Uterus (tissue), 4 donors: ENCODE measurements around the gene HTRA1. TPM values are rescaled to one million over a fixed set of nuclear protein-coding genes. Genes with fewer than 3 reads are reported as not detected.
A peak's percentile ranks its signal among the peaks of the same experiment; 100 is the strongest.

Experiments
- DNase-seq, 2 donors: peaks; one replicate each; pipeline ENCODE4 v3.0.0-alpha.2; 2019 to 2020
- H3K27ac ChIP-seq, 2 donors: fragments of 200-600 bp; sonication (generic); 1 replicate in 1 of 2; 2 replicates in 1 of 2; pipeline ENCODE4 v1.5.1; 2016 to 2018
- H3K27me3 ChIP-seq, 2 donors: fragments of 200-600 bp; sonication (generic); one replicate each; pipeline ENCODE4 v1.5.1; 2018 to 2019; ENCODE audit warnings: control low read depth in 1 of 2
- H3K36me3 ChIP-seq, 2 donors: fragments of 200-600 bp; sonication (generic); one replicate each; pipeline ENCODE4 v1.5.1; 2019; ENCODE audit warnings: control low read depth in 1 of 2
- H3K4me1 ChIP-seq, 2 donors: fragments of 200-600 bp; sonication (generic); one replicate each; pipeline ENCODE4 v1.5.1; 2018 to 2019; ENCODE audit warnings: control low read depth in 1 of 2
- H3K4me3 ChIP-seq, 2 donors: fragments of 200-600 bp; sonication (generic); 1 replicate in 1 of 2; 2 replicates in 1 of 2; pipeline ENCODE4 v1.5.1; 2018 to 2019; ENCODE audit warnings: mild to moderate bottlenecking in 1 of 2
- H3K9me3 ChIP-seq, 2 donors: fragments of 200-600 bp; sonication (generic); one replicate each; pipeline ENCODE4 v1.5.1; 2019; ENCODE audit warnings: control low read depth in 1 of 2
- POLR2A ChIP-seq, 2 donors: fragments of 450-650 bp; IDR thresholded peaks; one replicate each; pipeline ENCODE4 v1.6.1; 2016; ENCODE audit warnings: antibody characterized with exemption in 2 of 2, mild to moderate bottlenecking in 1 of 2, moderate library complexity in 1 of 2
- intact Hi-C: fragments of 100-400 bp; cut with DNase I; formaldehyde crosslinking; loops from one replicate; pipeline ENCODE4 v1.15.1; 2023; ENCODE audit warnings: low total_unique reads
- total RNA-seq, 4 donors: library from RNA; depleted of rRNA in 3 of 4; stranded (reverse); fragments of >200 nt in 3 of 4; gene quantifications; one replicate each; pipeline versions ENCODE4 v1.1.0 to v1.2.4, GENCODE V29; 2014 to 2023
- TF ChIP-seq, protein P1 (sequence below), 4 experiments: fragments of 200-600 bp in 2 of 4; fragments of 450-650 bp in 2 of 4; sonication (generic) in 2 of 4; IDR thresholded peaks; one replicate each; pipeline ENCODE4 v1.5.1; 2016 to 2019; ENCODE audit warnings: antibody characterized with exemption in 4 of 4, mild to moderate bottlenecking in 2 of 4, moderate library complexity in 1 of 4
- donor health status: DM: yes; HTN: yes; CAD: no.

The HTRA1 gene
- total RNA-seq, 4 donors from 2014 or later: 98.3 to 153 (median 142) TPM

DNA sequence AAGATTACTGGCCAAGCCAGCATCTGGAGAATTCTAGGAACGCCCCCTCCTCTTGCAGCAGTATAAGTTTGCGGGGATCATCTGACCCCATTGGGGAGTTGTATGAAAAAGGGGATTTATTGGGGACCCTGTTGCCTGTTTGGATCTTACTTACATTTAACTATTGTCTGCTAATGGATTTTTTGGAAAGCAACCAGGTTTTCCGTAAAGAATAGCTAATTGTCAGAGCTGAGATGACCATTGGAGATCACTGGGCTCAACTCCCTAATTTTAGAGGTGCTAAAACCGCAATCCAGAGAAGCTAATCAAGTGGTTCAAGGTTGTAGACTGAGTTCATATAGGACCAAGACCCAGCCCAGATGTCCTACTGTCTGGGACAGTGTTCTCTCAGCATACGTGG lies 38.8 kb downstream of the HTRA1 start:
- no peak for DNase-seq
- H3K4me1 ChIP-seq: peaks cover 0 to 10% of the 10 kb centered on the region in 2 donors
- no peaks in the 10 kb centered on the region for H3K27me3 ChIP-seq
- intact Hi-C loops: no loop called here
- no peak for TF ChIP-seq POLR2A (IDR thresholded peaks at IDR 0.05)
- TF ChIP-seq, protein P1, sequence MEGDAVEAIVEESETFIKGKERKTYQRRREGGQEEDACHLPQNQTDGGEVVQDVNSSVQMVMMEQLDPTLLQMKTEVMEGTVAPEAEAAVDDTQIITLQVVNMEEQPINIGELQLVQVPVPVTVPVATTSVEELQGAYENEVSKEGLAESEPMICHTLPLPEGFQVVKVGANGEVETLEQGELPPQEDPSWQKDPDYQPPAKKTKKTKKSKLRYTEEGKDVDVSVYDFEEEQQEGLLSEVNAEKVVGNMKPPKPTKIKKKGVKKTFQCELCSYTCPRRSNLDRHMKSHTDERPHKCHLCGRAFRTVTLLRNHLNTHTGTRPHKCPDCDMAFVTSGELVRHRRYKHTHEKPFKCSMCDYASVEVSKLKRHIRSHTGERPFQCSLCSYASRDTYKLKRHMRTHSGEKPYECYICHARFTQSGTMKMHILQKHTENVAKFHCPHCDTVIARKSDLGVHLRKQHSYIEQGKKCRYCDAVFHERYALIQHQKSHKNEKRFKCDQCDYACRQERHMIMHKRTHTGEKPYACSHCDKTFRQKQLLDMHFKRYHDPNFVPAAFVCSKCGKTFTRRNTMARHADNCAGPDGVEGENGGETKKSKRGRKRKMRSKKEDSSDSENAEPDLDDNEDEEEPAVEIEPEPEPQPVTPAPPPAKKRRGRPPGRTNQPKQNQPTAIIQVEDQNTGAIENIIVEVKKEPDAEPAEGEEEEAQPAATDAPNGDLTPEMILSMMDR (IDR thresholded peaks at IDR 0.05): no peak
- H3K27ac ChIP-seq: peak overlapping the region; percentile 62 to 91
- H3K4me3 ChIP-seq: no peak overlapping the region
- H3K9me3 ChIP-seq: no peaks in the 10 kb centered on the region
- H3K36me3 ChIP-seq: no peaks in the 10 kb centered on the region

DNA sequence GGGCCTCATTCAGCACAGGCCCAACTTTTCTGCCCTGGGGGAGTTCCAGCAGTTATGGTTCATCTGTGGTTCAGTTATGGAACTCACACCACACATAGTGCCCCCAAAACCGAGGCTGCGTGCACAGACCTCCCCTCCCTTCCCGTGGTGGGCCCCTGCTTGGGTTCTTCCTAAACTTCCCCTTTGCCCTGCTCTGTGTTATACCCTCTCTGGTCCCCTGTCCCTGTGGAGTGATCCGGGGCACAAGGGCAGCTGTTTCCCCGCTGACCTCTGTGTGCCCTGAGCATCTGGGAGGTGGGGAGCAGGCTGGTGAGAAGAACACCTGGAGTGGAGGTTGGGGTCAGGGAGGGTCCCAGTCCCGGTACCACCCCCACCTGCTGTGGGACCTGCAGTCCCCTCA lies 39.4 kb downstream of the HTRA1 start:
- H3K27me3 ChIP-seq: no peaks in the 10 kb centered on the region
- no peak for DNase-seq
- H3K4me3 ChIP-seq: no peak overlapping the region
- H3K36me3 ChIP-seq: no peaks in the 10 kb centered on the region
- no peaks in the 10 kb centered on the region for H3K9me3 ChIP-seq
- peaks cover 0 to 13% of the 10 kb centered on the region in 2 donors for H3K4me1 ChIP-seq
- peak overlapping the region; percentile 62 to 91 for H3K27ac ChIP-seq
- TF ChIP-seq, protein P1 (IDR thresholded peaks at IDR 0.05): no peak
- no peak for TF ChIP-seq POLR2A (IDR thresholded peaks at IDR 0.05)
- intact Hi-C loops: no loop called here

DNA sequence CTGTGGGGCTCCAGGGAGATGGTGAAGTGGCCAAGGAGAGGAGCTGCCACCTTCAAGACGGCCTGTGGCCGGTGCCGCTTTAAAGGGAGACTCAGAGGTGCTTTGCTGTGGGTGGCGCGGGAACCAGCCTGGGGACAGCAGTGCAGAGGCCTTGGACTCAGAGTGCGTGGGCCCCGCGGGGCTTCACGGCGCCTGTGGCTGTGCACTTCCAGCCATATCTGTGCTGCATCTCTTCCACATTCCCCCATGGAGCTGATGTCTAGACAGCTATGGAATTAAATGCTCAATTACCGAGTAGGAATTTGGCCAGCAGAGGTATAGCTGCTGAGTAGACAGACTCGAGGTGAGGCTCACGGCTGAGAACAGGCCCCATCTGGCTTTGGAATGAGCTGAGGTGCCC lies 41.7 kb downstream of the HTRA1 start:
- H3K4me3 ChIP-seq: no peak overlapping the region
- no peaks in the 10 kb centered on the region for H3K9me3 ChIP-seq
- H3K27me3 ChIP-seq: no peaks in the 10 kb centered on the region
- peak overlapping the region; percentile 80 to 91 for H3K27ac ChIP-seq
- TF ChIP-seq, protein P1 (IDR thresholded peaks at IDR 0.05): no peak
- no peak for TF ChIP-seq POLR2A (IDR thresholded peaks at IDR 0.05)
- H3K4me1 ChIP-seq: peaks cover 0 to 13% of the 10 kb centered on the region in 2 donors
- intact Hi-C loops: no loop called here
- no peaks in the 10 kb centered on the region for H3K36me3 ChIP-seq
- DNase-seq: no peak

DNA sequence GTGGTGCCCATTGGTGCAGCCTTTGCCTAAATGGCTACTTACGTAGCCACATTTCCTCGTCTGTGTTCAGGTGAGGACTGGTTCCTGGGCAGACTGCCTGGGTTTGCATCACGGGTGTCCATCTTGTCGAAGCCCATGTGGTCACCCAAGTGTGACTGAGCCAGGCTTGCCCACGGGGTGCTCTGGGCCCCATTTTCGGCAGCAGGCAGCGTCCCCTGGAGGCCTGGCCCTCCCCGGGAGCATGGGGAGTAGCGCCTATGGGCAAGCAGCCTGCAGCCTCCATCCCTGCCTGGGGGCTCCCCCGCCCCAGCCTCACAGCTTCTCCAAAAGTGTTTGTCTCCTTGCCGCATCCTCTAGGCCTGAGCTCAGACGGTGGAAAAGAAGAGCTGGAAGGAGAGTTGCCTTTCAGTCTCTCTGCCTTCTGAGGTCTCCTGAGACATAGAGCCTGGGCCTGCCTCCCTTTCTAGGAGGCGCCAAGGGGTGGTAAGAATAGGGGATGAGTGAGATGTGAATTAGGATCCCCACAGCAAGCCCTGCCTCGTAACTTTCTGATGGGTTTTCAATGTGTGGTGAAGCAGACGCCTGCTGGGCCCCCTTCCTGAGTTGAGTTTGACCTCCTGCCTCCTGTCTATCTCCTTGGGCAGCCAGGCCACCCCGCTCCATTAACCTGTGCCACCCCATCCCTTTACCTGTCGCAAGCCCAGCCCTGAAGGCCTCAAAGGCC lies 42.7 kb downstream of the HTRA1 start:
- Histone ChIP-seq H3K27me3 (no peaks in the 10 kb centered on the region), H3K27ac (peak overlapping the region; percentile 80 to 91), H3K36me3 (no peaks in the 10 kb centered on the region), H3K4me3 (no peak overlapping the region), H3K9me3 (no peaks in the 10 kb centered on the region), H3K4me1 (peaks cover 0 to 5% of the 10 kb centered on the region in 2 donors)
- no peak for DNase-seq
- TF ChIP-seq, protein P1 (IDR thresholded peaks at IDR 0.05): no peak
- no peak for TF ChIP-seq POLR2A (IDR thresholded peaks at IDR 0.05)
- intact Hi-C loops: no loop called here

DNA sequence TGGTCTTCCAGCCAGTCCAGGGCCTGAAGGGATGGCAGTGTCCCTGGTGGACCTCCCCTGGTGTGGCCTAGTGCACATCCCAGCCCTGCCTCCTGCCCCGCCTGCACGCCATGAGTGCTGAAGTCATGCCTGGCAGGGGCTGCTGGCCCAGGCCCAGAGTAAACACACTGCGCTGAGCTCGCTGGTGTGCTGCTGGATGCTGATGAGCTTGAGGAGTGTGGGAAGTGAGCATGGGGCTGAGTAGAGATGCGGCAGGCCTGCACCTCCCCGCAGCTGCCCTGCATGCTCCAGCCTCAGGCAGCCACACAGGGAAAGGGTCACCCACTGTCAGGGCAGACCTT lies 43.2 kb downstream of the HTRA1 start:
- Histone ChIP-seq H3K27me3 (no peaks in the 10 kb centered on the region), H3K9me3 (no peaks in the 10 kb centered on the region), H3K27ac (peak overlapping the region; percentile 80 to 91), H3K36me3 (no peaks in the 10 kb centered on the region), H3K4me3 (no peak overlapping the region), H3K4me1 (peaks cover 0 to 3% of the 10 kb centered on the region in 2 donors)
- TF ChIP-seq POLR2A (IDR thresholded peaks at IDR 0.05): no peak
- TF ChIP-seq, protein P1 (IDR thresholded peaks at IDR 0.05): no peak
- peak; percentile 92 to 93 for DNase-seq
- intact Hi-C loops: no loop called here
